Stimulated activated CD4-positive, alpha-beta T cell treated with anti-CD3 and anti-CD28 coated beads, Interleukin-15, amount 100 ng/mL, for 24 hours (primary cell): Measurements from ENCODE around the gene ADAMTS19.
"Not testable (repeated sequence)": the region's sequence is repeated elsewhere in the genome, so short reads cannot be mapped to it uniquely, and the experiment has no call there.

Source experiments
- DNase-seq: peaks from one replicate; pipeline ENCODE4 v3.0.0-alpha.2; 2020

The ADAMTS19 gene

DNA sequence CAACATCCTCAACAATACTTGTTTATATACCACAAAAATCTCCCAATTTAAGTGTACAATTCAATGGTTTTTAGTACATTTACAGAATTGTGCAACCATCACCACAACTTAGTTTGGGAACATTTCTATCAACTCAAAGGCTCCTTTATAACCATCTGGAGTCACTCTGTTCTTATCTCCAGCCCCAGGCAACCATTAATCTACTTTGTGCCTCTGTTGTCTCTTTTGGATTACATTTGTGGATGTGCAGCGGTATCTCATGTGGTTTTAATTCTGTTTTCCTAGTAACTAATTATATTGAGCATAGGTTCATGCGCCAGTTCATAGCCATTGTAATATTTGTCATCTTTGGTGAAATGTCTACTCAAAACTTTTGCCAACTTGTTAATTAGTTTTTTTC is 14.4 kb downstream of the ADAMTS19 start:
- DNase-seq: no peak

DNA sequence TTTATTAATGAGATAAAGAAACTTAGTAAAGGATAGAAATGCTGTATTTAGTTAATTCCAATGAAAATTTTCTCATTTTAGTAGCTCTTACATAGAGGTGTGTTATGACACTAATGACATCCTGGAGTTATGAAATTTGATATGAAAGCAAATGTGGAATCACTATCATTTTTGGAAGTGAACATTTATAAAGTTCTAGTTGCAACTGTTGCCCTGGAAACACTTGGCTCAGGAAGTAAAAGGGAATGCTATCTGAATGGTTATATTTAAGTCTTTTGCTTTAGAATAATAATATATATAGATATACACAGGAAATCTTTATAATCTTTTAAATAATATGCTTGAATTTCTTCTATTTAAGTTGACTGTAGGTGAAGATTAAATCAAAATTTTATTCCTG is 16.7 kb downstream of the ADAMTS19 start:
- no peak for DNase-seq

DNA sequence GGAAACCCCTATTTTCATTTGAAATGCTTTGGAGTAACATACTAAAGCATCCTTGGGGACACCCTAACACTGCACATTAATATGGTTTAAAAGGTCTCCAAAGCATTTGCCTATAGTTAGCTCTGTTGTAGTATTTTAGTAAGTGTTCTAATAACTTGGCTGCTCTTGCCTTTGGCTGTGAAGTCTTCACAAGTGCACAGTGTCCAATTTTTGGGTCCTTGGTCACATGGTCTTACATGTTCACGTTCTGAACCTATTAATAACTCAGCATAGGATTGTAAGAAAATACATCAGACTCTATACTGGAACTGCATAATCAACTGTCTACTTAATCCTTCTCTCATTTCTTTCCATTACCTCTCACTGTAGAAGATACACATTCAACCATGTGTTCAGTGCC is 17.4 kb downstream of the ADAMTS19 start:
- DNase-seq: no peak

DNA sequence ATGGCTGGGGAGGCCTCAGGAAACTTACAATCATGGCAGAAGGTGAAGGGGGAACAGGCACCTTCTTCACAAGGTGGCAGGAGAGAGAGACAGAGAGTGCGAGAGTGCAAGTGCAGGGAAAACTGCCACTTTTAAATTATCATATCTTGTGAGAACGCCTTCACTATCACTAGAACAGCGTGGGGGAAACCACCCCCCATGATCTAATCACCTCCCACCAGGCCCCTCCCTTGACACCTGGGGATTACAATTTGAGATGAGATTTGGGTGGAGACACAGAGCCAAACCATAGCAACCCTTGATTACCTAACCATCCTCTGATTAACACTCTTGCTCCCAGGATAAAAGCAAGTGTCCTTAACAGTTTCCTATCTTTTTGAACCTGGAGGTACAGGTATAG is 21.1 kb downstream of the ADAMTS19 start:
- no peak for DNase-seq

DNA sequence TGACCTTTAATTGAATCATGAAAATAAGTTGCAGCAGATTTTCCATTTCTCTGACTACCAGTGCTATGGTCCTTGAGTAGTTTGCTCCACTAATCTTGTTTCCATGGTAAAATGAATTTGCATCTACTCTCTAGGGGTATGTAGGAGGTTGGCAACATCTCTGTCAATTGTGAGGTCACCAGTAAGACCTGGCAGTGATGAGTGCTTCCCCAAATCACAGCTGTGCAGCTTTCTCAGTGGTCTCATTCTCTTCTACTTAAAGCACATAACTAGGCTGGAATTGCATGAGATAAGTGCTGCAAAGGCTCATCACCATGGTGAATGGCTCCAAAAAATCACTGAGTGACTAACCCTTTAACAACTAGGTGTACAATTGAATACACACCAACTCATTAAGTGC is 36.3 kb downstream of the ADAMTS19 start:
- DNase-seq: no peak

DNA sequence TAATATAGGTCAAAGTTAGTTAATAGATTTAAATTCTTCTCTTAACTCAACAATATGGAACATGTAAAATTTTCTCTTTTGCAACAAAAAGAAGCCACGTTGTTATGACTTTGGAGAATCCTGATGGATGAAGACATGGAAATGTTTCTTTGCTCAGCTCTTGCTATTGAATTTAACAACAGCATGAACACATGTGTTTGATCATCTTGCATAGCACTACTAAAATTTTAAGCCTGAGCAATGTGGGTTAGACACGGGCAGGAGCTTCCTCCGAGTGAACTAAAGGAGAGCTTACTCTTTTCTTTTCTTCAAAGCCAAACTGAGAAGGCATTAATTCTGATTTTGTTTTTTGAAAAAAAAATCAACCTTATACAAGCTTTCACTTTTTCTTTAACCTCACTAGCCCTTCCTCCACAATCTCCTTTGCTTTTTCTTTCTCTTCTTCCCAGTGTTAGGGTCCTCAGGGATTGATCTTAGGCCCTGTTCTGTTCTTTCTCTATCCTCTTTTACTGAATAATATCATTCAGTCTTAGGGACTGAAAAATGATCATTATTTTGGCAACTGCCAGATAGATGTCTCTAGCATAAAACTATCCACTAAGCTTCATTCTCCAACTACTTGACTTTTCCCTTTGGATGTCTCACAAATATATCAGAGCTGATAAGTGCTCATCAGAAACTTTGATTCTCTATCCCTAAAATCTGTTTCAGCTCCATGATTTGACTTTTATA is 36.9 kb downstream of the ADAMTS19 start:
- DNase-seq: no peak

DNA sequence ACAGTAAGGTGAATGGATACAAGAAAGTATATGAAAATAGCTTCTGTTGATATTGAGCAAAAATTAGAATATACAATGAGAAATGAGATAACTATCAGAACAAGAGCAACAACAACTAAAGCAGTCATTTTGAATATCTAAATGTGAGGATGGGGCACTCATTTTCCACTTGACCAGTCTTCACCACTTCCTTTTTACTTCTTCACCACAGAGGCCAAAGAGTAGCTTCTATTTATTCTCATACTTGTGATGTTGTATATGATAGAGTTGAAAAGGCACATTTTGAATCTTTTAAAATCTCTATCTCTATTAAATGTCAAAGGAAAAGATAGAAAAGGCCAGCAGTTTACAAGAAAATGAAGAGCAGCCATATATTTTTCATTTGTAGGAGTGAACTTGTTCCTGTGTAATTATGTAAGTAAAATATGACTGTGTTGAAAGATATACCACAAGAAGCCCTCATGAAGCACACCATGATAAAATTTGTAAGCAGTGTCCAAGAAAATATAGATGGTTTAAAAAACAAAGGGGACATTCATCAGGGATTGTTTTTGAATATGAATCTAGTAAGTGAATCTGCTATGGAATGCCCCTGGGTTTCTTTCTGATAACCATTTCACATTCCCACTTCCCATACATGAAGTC is 39.2 kb downstream of the ADAMTS19 start:
- DNase-seq: no peak

DNA sequence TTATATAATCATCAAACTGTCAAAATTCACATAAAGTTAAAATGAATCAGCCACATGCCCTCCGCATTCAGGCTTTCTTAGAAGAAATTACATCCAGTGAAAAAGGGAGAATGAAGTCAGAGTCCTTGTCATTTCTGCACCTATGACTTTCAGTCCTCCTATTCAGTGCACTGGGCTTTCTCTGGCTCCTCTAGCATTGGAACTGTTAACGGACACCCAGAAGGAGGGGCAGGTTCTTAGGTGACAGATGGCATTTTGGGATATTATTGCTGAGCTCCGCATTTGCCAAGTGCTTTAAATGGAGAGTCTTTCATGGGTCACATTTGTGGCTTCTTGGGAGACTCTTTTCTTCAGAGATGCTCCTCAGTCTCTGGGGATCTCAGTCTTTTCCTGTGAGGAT is 40.0 kb downstream of the ADAMTS19 start:
- DNase-seq: no peak

DNA sequence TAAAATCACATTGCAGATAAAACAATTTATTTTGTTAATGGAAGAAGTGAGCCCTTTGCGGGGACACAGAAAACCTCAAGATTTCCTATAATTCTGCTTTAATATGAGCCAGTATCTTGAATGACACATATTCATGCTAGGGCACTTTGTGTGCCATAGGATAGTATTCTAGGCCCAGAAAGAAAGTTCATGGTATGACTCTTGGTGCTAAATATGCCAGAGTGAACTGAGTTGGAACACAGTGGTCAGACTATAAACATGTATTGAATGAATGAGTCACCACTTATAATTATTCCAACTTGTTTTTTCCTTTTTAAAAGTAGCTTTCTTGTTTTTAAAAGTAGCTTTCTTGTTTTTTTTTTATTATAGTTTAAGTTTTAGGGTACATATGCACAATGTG is 46.0 kb downstream of the ADAMTS19 start:
- DNase-seq: no peak

DNA sequence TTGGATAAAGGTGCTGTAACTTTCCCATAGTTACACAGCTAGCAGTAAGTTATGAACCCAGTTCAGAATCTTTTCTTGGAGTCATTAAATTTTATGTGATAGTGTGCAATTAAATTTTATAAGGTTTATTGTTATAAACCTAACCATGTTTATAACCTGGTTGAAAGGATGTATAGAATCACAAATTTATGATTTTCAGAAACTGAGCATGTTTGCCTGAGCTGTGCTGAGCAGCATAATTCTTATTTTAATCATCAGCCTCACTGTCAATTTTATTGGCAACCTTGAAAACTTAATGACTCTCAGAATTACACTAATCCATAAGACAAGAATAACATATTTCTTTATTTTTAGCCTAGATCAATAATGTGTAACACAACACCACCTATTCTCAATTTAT is 46.9 kb downstream of the ADAMTS19 start:
- no peak for DNase-seq

DNA sequence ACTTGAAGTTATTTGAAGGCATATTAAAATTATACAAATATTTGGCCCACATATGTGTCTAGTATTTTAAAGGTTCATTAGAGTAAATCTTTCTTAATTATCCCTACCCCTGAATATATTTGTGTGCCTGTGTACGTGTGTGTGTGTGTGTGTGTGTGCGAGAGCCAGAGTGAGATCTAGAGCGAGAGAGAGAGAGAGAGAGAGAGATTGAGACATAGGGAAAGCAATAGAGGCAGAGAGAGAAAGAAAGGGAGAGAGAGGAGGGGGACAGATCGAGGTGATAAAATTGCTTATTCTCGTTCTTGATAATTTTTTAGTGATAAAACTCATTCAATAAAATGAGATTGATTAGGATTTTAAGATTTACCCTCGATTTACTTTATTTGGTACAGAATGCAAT is 47.4 kb downstream of the ADAMTS19 start:
- no peak for DNase-seq

DNA sequence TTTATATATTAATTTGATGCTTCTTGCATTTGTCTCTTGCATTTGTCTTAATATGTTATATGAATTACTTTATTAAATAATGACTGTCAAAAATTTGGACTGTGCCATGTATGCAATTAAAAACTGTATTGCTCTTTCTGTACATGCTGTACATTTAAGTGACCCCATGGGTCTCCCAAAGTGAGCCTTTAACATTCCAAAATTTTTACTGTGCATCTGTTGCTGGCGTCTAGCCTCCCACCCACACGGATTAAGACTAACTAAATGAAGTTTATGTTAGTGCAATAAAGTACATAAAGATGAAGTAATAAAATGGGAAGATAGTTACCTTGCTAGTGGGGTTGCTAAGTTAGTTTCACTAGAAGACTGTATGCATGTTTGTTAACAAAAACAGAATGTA is 48.5 kb downstream of the ADAMTS19 start:
- no peak for DNase-seq

DNA sequence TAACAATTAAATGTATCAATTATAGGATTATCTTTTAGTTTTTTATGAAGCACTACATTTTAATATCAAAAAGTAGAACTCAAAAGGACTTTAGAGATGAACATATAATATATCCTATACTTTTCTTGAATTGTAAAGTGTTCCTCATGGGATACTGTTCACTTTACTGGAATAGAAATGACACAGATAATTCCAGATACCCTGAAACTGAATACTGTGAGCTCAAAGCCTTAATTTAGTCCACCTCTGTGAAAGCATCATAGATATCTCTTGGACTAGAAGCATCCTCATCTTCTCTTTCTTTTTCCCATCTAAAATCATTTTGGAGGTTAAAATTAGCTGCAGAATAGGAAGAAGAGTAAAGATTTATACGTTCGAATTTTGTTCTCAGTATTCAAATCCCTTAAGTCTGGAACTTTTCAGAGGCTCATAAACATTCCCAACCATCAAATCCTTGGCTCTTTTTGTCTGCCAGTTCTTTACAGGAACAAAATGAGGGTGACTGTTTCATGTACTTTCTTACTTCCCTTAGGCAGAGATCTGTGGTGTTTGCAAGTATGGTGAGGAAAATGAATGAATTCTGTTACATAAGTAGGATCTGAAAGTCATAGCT is 49.4 kb downstream of the ADAMTS19 start:
- no peak for DNase-seq

DNA sequence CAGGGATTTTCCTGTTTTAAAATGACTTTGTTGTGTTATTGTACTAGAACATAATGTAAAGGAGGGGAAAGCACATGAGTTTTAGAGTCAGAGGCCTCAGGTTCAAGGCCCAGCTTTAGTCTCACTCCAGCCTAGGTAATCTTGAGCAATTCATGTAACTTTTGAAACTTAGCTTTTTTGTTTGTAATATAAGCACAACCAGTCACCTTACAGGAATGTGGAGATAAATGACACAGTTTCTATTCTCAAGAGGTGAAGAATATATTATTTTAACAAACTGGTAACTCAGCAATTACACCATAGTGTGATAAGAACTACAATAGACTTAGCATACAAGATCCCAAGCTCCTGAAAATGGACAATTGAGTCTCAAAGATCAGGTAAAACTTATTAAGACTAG is 51.2 kb downstream of the ADAMTS19 start:
- DNase-seq: no peak

DNA sequence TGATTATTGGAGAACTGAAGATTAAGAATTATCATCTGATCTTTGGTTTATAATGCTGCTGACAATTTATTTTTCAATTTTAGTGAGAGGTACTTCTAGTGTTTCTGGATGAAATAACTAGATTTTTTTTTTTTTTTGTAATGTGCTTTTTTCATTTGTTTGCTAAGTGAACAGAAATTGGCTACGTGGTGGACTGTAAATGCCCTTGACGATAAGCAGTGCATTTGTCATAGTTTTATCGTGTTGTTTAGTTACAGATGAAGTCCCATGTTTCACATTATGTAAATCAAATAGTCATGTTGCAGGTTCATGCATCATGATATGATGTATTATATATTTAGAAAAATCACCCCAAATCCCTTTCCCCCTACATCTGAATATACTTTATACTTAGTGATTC is 81.0 kb downstream of the ADAMTS19 start:
- DNase-seq: no peak

DNA sequence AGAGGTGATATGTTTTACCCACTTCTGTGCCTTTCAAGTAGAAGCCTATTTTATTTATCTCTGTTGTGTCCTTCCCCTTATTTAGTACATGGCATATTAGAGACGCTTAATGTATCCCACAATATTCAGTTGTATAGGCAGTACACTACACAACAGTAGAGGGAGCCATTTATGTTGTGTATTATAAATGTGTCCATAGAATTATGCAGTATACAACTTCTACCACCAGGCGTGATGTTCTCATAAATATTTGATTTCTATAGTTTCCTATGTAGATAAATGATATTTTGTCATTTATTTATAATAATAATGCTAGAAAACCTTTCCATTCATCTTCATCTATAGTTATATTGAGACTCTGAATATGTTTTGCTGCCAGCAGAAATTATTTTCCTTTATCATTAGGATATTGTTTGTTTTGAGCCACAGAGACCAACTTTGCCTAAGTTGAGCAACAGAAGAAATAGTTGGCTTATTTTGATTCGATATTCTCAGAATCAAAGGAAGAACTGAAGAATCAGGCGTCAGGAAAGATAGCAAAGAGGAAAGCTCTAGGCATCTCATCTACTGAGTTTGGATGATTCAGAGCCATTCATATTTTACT is 81.7 kb downstream of the ADAMTS19 start:
- DNase-seq: no peak

DNA sequence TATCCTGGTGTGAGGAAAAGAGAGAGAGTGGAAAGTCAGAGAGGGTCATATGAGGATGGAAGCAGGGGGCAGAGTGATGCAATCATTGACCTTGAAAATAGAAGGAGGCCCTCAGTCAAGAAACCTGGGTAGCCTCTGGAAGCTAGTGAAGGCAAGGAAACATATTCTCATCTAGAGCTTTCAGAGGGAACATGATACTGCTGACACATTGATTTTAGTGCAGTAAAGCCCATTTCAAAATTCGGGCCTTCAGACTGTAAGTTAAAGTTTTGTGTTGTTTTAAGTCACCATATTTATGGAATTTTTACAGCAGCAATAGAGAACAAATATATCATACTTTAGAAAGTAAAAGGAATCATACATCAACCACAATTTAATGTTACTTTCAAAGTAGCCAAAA is 87.0 kb downstream of the ADAMTS19 start:
- DNase-seq: no peak

DNA sequence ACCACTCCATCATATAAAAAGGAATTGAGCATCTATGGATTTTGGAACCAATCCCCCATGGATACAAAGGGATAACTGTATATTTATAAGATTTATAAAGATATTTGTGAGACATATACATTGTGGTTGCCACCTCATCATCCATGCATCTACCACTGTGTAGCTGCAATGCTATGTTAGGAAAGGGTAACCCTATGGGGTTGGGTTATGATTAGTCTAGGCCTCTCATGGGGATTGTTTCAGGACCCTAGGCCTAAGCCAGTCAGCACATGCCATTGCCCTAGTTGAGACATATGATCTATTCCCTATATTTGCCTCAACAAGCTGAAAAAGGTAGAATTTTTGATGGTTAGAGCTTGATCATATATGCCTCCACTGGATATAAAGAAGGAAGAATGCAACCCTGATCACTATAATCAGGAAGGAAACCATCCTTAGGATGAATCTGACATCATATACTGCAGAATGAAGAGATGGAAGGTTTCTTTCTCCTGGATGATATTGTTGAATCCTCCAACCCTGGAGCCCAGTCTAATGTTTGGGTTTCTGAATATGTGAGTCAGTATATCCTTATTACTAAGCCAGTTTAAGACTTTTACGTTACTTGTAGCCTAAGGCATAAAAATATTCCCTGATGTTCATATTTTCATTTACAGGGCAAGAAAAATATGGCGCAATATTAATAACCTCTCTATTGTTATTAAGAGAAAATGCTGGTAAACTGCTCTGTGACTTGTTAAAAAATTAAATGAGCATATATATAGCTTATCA is 94.2 kb downstream of the ADAMTS19 start:
- DNase-seq: no peak

DNA sequence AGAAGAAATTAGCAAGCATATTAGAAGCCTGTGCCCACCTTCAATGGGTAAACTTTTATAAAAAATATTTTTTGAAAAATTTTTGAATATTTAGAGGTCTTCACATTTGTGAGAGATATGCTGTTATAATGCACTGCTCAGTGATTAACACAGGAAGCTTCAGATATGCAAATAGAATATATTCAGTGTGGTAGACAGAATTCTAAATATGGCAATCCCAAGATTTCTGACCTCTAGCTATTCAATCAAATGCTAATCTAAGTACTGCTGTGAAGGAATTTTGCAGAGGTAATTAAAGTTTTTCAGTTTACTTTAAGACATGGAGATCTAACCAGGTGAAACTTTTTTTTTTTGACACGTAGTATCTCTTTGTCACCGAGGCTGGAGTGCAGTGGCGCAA is 103.5 kb downstream of the ADAMTS19 start:
- DNase-seq: no peak

DNA sequence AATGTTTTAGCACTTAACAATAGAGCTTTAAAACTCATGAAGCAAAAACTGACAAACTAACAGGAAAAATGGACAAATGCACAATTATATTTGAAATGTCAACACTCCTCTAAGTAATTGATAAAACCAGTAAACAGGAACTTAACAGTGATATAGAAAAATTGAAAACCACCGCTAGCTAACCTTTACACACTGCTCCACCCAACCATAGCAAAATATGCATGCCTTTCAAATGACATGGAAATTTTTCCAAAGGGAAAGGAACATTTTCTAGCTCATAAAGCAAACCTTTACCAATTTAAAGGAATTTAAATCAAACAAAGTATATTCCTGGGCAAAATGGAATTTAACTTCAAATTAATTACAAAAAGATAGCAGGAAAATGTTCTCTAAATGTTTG is 109.2 kb downstream of the ADAMTS19 start:
- no peak for DNase-seq

DNA sequence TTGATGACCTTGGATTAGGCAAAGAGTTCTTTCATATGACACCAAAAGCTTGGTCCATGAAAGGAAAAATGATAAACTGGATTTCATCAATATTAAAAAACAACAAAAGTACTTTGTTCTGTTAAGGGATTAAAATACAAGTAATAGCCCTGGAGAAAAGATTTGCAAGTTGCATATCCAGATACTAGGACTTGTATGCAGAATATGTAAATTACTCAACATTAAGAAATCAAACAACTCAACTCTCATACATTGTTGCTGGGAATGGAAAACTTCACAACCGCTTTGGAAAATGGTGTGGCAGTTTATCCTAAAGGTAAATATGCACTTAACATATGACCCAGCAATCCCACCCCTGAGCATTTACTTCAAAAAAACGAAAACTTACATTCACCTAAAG is 112.0 kb downstream of the ADAMTS19 start:
- DNase-seq: no peak

DNA sequence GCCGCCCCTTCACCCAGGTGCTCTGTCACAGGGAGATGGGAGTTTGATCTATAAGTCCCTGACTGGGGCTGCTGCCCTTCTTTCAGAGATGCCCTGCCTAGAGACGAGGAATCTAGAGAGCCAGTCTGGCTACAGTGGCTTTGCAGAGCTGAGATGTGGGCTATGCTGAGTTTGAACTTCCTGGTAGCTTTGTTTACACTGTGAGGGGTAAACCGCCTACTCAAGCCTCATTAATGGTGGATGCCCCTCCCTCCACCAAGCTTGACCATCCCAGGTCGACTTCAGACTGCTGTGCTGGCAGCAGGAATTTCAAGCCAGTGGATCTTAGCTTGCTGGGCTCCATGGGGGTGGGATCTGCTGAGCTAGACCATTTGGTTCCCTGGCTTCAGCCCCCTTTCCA is 124.4 kb downstream of the ADAMTS19 start:
- DNase-seq: not testable (repeated sequence)

DNA sequence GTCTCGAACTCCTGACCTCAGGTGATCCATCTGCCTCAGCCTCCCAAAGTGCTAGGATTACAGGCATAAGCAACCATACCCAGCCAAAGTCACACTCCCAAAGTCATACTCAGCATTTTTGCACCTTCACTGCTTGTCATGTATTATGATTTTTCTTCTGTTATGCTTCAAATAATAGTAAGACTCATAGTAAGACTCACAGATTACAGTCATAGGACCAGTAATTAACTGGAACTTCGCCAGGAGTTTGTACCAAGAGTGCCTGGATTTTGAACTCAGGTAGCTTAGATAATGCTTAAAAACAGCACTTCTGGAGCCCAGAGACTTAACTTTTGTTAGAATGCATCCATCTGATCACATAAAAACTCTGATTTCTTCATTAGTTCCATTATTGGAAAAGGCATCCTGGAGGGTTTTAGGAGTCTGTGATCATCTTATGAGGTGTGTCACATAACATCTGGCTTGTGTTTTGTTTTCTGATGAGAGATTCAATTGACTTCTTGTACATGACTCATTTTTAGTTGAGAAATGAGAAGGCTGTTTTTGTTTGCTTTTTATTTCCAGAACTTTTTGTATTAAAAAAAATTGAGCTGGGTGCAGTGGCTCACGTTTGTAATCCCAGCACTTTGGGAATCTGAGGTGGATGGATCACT is 131.5 kb downstream of the ADAMTS19 start:
- no peak for DNase-seq
